Esophagus squamous epithelium (tissue), 5 donors: ENCODE measurements around the gene CSNK2A3. TPM values are rescaled to one million over a fixed set of nuclear protein-coding genes. Genes with fewer than 3 reads are reported as not detected.

Experiments used
- DNase-seq: peaks from one replicate; lab custom pipeline; 2025; lab: John Stamatoyannopoulos, UW
- H3K27ac ChIP-seq, 4 donors: fragments of 200-600 bp; sonication (generic); one replicate each; pipeline ENCODE4 v1.5.1; 2016 to 2019; ENCODE audit warnings: mild to moderate bottlenecking in 1 of 4
- H3K27me3 ChIP-seq, 4 donors: fragments of 200-600 bp; sonication (generic); 1 replicate in 3 of 4; 2 replicates in 1 of 4; pipeline versions ENCODE4 v1.5.1 to v1.6.0; 2017 to 2021; ENCODE audit warnings: antibody characterized with exemption in 1 of 4
- H3K36me3 ChIP-seq, 3 donors: fragments of 200-600 bp; sonication (generic); one replicate each; pipeline ENCODE4 v1.5.1; 2016 to 2019
- H3K4me1 ChIP-seq, 3 donors: fragments of 200-600 bp; sonication (generic); one replicate each; pipeline ENCODE4 v1.5.1; 2017 to 2019
- H3K4me3 ChIP-seq, 4 donors: fragments of 200-600 bp; sonication (generic); 1 replicate in 3 of 4; 2 replicates in 1 of 4; pipeline ENCODE4 v1.5.1; 2016 to 2019; ENCODE audit warnings: mild to moderate bottlenecking in 2 of 4, moderate library complexity in 1 of 4
- H3K9me3 ChIP-seq, 3 donors: fragments of 200-600 bp; sonication (generic); one replicate each; pipeline ENCODE4 v1.5.1; 2016 to 2019
- CTCF ChIP-seq, 6 experiments: fragments of 450-650 bp in 4 of 6; fragments of 200-600 bp in 2 of 6; sonication (generic) in 2 of 6; IDR thresholded peaks; one replicate each; pipeline ENCODE4 v1.5.1; 2016 to 2019; ENCODE audit warnings: antibody characterized with exemption in 6 of 6, mild to moderate bottlenecking in 4 of 6, moderate library complexity in 4 of 6
- POLR2A ChIP-seq, 4 donors: fragments of 450-650 bp; IDR thresholded peaks; one replicate each; pipeline ENCODE4 v1.6.1; 2017; ENCODE audit warnings: antibody characterized with exemption in 4 of 4, mild to moderate bottlenecking in 4 of 4, moderate library complexity in 3 of 4
- WGBS, 2 donors: methylation state at CpG; one replicate each; pipeline ENCODE4 v1.1.5; 2018; 5-methylcytosine and 5-hydroxymethylcytosine counted together
- intact Hi-C: fragments of 100-400 bp; cut with DNase I; formaldehyde crosslinking; loops from one replicate; pipeline ENCODE4 v1.15.0; 2022
- total RNA-seq, 4 donors: library from RNA; depleted of rRNA; stranded (reverse); fragments of >200 nt; gene quantifications; one replicate each; pipeline ENCODE4 v1.1.0, GENCODE V29; 2016
- donor health status: DM: yes; HTN: yes; CAD: no.

Gene CSNK2A3
- total RNA-seq, 4 donors from 2014 or later = 0.72 to 1.9 (median 1.5) TPM

GRCh38 chr11:11312738-11313137 lies 40.3 kb downstream of the CSNK2A3 start:
- Histone ChIP-seq H3K4me1 (peaks cover 4 to 22% (median 19%) of the 10 kb centered on the region in 3 donors), H3K9me3 (no peaks in the 10 kb centered on the region), H3K27ac (no peak overlapping the region), H3K4me3 (no peak overlapping the region), H3K27me3 (no peaks in the 10 kb centered on the region), H3K36me3 (no peaks in the 10 kb centered on the region)
- intact Hi-C loops = no loop called here
- DNase-seq = no peak
- TF ChIP-seq POLR2A (IDR thresholded peaks at IDR 0.05) = no peak
- TF ChIP-seq CTCF (IDR thresholded peaks at IDR 0.05) = no peak
- 81 to 83% methylated on average over 1 of the region's 1 CpG for WGBS, 2 donors

GRCh38 chr11:11311169-11311568 lies 41.9 kb downstream of the CSNK2A3 start:
- TF ChIP-seq CTCF (IDR thresholded peaks at IDR 0.05) (no peak), POLR2A (IDR thresholded peaks at IDR 0.05) (no peak)

GRCh38 chr11:11309906-11310305 lies 43.1 kb downstream of the CSNK2A3 start:
- no peaks in the 10 kb centered on the region for H3K27me3 ChIP-seq
- peaks cover 4 to 22% (median 19%) of the 10 kb centered on the region in 3 donors for H3K4me1 ChIP-seq
- H3K36me3 ChIP-seq = no peaks in the 10 kb centered on the region
- H3K27ac ChIP-seq = no peak overlapping the region
- DNase-seq = no peak
- intact Hi-C loops = no loop called here
- WGBS, 2 donors = 91 to 96% methylated on average over 2 of the region's 2 CpGs
- H3K9me3 ChIP-seq = no peaks in the 10 kb centered on the region
- H3K4me3 ChIP-seq = no peak overlapping the region
- TF ChIP-seq POLR2A (IDR thresholded peaks at IDR 0.05) (no peak), CTCF (IDR thresholded peaks at IDR 0.05) (no peak)

More at GRCh38 chr11:11311169-11311568, 41.9 kb downstream of the CSNK2A3 start:
- H3K27me3 ChIP-seq = no peaks in the 10 kb centered on the region
- 44 to 100% methylated on average over 1 to 3 of the region's 3 CpGs for WGBS, 2 donors
- H3K27ac ChIP-seq = no peak overlapping the region
- H3K9me3 ChIP-seq = no peaks in the 10 kb centered on the region
- H3K4me1 ChIP-seq = peaks cover 4 to 22% (median 19%) of the 10 kb centered on the region in 3 donors
- no peak for DNase-seq
- intact Hi-C loops = no loop called here
- no peak overlapping the region for H3K4me3 ChIP-seq
- no peaks in the 10 kb centered on the region for H3K36me3 ChIP-seq

DNA sequence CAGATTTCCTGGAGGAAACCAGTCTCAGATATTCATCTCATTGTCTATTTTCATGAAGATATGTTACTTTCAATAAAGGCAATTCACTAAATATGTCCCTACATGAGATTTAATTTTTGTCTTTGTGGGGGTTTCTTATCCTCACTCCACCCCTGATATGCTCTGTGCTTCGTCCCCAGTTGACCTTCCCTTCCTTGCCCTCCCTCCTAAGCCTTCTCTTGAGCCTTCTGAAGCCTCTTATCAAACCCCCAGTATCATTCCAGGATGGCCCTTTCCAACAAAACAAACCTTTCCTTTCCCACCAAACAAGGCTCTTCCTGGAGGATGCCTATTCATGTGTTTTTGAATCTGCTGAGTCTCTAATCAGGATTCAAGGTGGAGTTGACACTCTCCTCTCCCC lies 44.8 kb downstream of the CSNK2A3 start:
- H3K27me3 ChIP-seq = no peaks in the 10 kb centered on the region
- DNase-seq = no peak
- H3K4me1 ChIP-seq = peaks cover 0 to 7% (median 5%) of the 10 kb centered on the region in 3 donors
- no peaks in the 10 kb centered on the region for H3K9me3 ChIP-seq
- TF ChIP-seq POLR2A (IDR thresholded peaks at IDR 0.05) (no peak), CTCF (IDR thresholded peaks at IDR 0.05) (no peak)
- H3K4me3 ChIP-seq = no peak overlapping the region
- H3K36me3 ChIP-seq = no peaks in the 10 kb centered on the region
- intact Hi-C loops = no loop called here
- 60 to 76% methylated on average over 1 of the region's 1 CpG for WGBS, 2 donors
- H3K27ac ChIP-seq = no peak overlapping the region

DNA sequence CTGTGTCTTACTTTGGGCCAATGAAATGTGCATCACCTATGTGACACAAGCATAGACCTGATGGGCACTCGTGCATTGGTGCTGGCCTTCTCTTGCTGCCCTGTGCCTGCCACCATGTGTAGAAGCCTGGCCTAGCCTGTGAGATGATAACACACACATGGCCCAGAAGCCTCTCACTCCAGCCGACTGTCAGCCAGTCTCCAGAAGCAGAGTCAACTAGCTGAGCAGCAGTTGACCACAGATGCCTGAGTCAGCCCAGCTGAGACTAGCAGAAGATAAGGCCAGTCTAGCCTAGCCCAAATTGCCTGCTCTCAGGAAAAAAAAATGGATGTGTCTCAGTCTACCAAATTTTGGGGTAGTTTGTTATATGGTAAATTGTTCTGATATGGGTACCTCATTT lies 46.2 kb downstream of the CSNK2A3 start:
- intact Hi-C loops = no loop called here
- H3K27ac ChIP-seq = no peak overlapping the region
- H3K4me3 ChIP-seq = no peak overlapping the region
- no peaks in the 10 kb centered on the region for H3K27me3 ChIP-seq
- TF ChIP-seq POLR2A (IDR thresholded peaks at IDR 0.05) (no peak), CTCF (IDR thresholded peaks at IDR 0.05) (no peak)
- no peaks in the 10 kb centered on the region for H3K36me3 ChIP-seq
- no peak for DNase-seq
- 83 to 100% methylated on average over 1 to 2 of the region's 2 CpGs for WGBS, 2 donors
- H3K9me3 ChIP-seq = no peaks in the 10 kb centered on the region
- no peaks in the 10 kb centered on the region for H3K4me1 ChIP-seq
